ENCODE measurements around the gene VAX1.

The VAX1 gene

GRCh38 chr10:117148284-117148683 lies 10.2 kb upstream of the VAX1 start:
- Mint-ChIP-seq H3K4me3 (no peak overlapping the region), H3K27me3 (peaks cover 33% of the 10 kb centered on the region), H3K36me3 (no peaks in the 10 kb centered on the region), H3K4me1 (ENCODE audit: low read depth) (no peaks in the 10 kb centered on the region), H3K27ac (no peak overlapping the region), H3K9me3 (ENCODE audit: low read depth) (no peaks in the 10 kb centered on the region)

- H3K4me3 Mint-ChIP-seq = no peak overlapping the region
- no peaks in the 10 kb centered on the region for H3K36me3 Mint-ChIP-seq
- peaks cover 35% of the 10 kb centered on the region for H3K27me3 Mint-ChIP-seq
- no peaks in the 10 kb centered on the region for H3K4me1 Mint-ChIP-seq (ENCODE audit: low read depth)
- no peaks in the 10 kb centered on the region for H3K9me3 Mint-ChIP-seq (ENCODE audit: low read depth)
- H3K27ac Mint-ChIP-seq = no peak overlapping the region
Measured at GRCh38 chr10:117145019-117145418, 6.9 kb upstream of the VAX1 start.

- Mint-ChIP-seq H3K36me3 (no peaks in the 10 kb centered on the region), H3K27me3 (peaks cover 32% of the 10 kb centered on the region), H3K4me3 (no peak overlapping the region), H3K27ac (no peak overlapping the region), H3K4me1 (ENCODE audit: low read depth) (peaks cover 5% of the 10 kb centered on the region), H3K9me3 (ENCODE audit: low read depth) (no peaks in the 10 kb centered on the region)
Measured at GRCh38 chr10:117143103-117143823, 5.2 kb upstream of the VAX1 start.

GRCh38 chr10:117140525-117140902 lies 2.4 kb upstream of the VAX1 start:
- Mint-ChIP-seq H3K4me1 (ENCODE audit: low read depth) (peaks cover 14% of the 10 kb centered on the region), H3K36me3 (no peaks in the 10 kb centered on the region), H3K27me3 (peaks cover 35% of the 10 kb centered on the region), H3K9me3 (ENCODE audit: low read depth) (no peaks in the 10 kb centered on the region), H3K4me3 (no peak overlapping the region), H3K27ac (no peak overlapping the region)

- peaks cover 18% of the 10 kb centered on the region for H3K4me1 Mint-ChIP-seq (ENCODE audit: low read depth)
- H3K4me3 Mint-ChIP-seq = no peak overlapping the region
- H3K27ac Mint-ChIP-seq = no peak overlapping the region
- no peaks in the 10 kb centered on the region for H3K36me3 Mint-ChIP-seq
- H3K27me3 Mint-ChIP-seq = peaks cover 39% of the 10 kb centered on the region
- no peaks in the 10 kb centered on the region for H3K9me3 Mint-ChIP-seq (ENCODE audit: low read depth)
Measured at GRCh38 chr10:117139581-117140524, 1.8 kb upstream of the VAX1 start.

- peaks cover 19% of the 10 kb centered on the region for H3K4me1 Mint-ChIP-seq (ENCODE audit: low read depth)
- no peak overlapping the region for H3K27ac Mint-ChIP-seq
- no peaks in the 10 kb centered on the region for H3K9me3 Mint-ChIP-seq (ENCODE audit: low read depth)
- no peaks in the 10 kb centered on the region for H3K36me3 Mint-ChIP-seq
- peaks cover 41% of the 10 kb centered on the region for H3K27me3 Mint-ChIP-seq
- no peak overlapping the region for H3K4me3 Mint-ChIP-seq
Measured at GRCh38 chr10:117138838-117139580, 939 bp upstream of the VAX1 start.

GRCh38 chr10:117137031-117137910 lies 799 bp downstream of the VAX1 start:
- Mint-ChIP-seq H3K4me3 (peak overlapping the region; percentile 63), H3K9me3 (ENCODE audit: low read depth) (no peaks in the 10 kb centered on the region), H3K27ac (no peak overlapping the region), H3K4me1 (ENCODE audit: low read depth) (peaks cover 35% of the 10 kb centered on the region), H3K36me3 (no peaks in the 10 kb centered on the region), H3K27me3 (peaks cover 47% of the 10 kb centered on the region)

GRCh38 chr10:117136391-117136975 lies 1.6 kb downstream of the VAX1 start:
- Mint-ChIP-seq H3K27ac (no peak overlapping the region), H3K9me3 (ENCODE audit: low read depth) (no peaks in the 10 kb centered on the region), H3K27me3 (peaks cover 45% of the 10 kb centered on the region), H3K4me1 (ENCODE audit: low read depth) (peaks cover 43% of the 10 kb centered on the region), H3K4me3 (peak overlapping the region; percentile 51), H3K36me3 (no peaks in the 10 kb centered on the region)

- H3K4me1 Mint-ChIP-seq (ENCODE audit: low read depth) = peaks cover 48% of the 10 kb centered on the region
- H3K4me3 Mint-ChIP-seq = no peak overlapping the region
- H3K27me3 Mint-ChIP-seq = peaks cover 45% of the 10 kb centered on the region
- no peaks in the 10 kb centered on the region for H3K36me3 Mint-ChIP-seq
- no peaks in the 10 kb centered on the region for H3K9me3 Mint-ChIP-seq (ENCODE audit: low read depth)
- no peak overlapping the region for H3K27ac Mint-ChIP-seq
Measured at GRCh38 chr10:117135480-117136140, 2.5 kb downstream of the VAX1 start.

GRCh38 chr10:117135026-117135372 lies 3.1 kb downstream of the VAX1 start:
- no peaks in the 10 kb centered on the region for H3K36me3 Mint-ChIP-seq
- H3K27me3 Mint-ChIP-seq = peaks cover 48% of the 10 kb centered on the region
- H3K4me1 Mint-ChIP-seq (ENCODE audit: low read depth) = peaks cover 49% of the 10 kb centered on the region
- H3K27ac Mint-ChIP-seq = no peak overlapping the region
- H3K4me3 Mint-ChIP-seq = no peak overlapping the region
- H3K9me3 Mint-ChIP-seq (ENCODE audit: low read depth) = no peaks in the 10 kb centered on the region

GRCh38 chr10:117134306-117135025 lies 3.6 kb downstream of the VAX1 start:
- Mint-ChIP-seq H3K4me3 (no peak overlapping the region), H3K27me3 (peaks cover 52% of the 10 kb centered on the region), H3K36me3 (no peaks in the 10 kb centered on the region), H3K4me1 (ENCODE audit: low read depth) (peaks cover 49% of the 10 kb centered on the region), H3K9me3 (ENCODE audit: low read depth) (no peaks in the 10 kb centered on the region), H3K27ac (no peak overlapping the region)

GRCh38 chr10:117134056-117134305 lies 4.1 kb downstream of the VAX1 start:
- H3K27me3 Mint-ChIP-seq = peaks cover 49% of the 10 kb centered on the region
- peak overlapping the region; percentile 76 for H3K4me3 Mint-ChIP-seq
- no peaks in the 10 kb centered on the region for H3K9me3 Mint-ChIP-seq (ENCODE audit: low read depth)
- peaks cover 46% of the 10 kb centered on the region for H3K4me1 Mint-ChIP-seq (ENCODE audit: low read depth)
- no peaks in the 10 kb centered on the region for H3K36me3 Mint-ChIP-seq
- H3K27ac Mint-ChIP-seq = no peak overlapping the region

GRCh38 chr10:117133273-117134055 lies 4.6 kb downstream of the VAX1 start:
- H3K27ac Mint-ChIP-seq = no peak overlapping the region
- H3K4me3 Mint-ChIP-seq = peak overlapping the region; percentile 76
- H3K36me3 Mint-ChIP-seq = no peaks in the 10 kb centered on the region
- peaks cover 45% of the 10 kb centered on the region for H3K4me1 Mint-ChIP-seq (ENCODE audit: low read depth)
- peaks cover 51% of the 10 kb centered on the region for H3K27me3 Mint-ChIP-seq
- H3K9me3 Mint-ChIP-seq (ENCODE audit: low read depth) = no peaks in the 10 kb centered on the region

Data from activated naive CD8-positive, alpha-beta T cell (primary cell).